ENCODE data around the gene TDRD9.
"Not testable (repeated sequence)": the region's sequence is repeated elsewhere in the genome, so short reads cannot be mapped to it uniquely, and the experiment has no call there.

Gene TDRD9

DNA sequence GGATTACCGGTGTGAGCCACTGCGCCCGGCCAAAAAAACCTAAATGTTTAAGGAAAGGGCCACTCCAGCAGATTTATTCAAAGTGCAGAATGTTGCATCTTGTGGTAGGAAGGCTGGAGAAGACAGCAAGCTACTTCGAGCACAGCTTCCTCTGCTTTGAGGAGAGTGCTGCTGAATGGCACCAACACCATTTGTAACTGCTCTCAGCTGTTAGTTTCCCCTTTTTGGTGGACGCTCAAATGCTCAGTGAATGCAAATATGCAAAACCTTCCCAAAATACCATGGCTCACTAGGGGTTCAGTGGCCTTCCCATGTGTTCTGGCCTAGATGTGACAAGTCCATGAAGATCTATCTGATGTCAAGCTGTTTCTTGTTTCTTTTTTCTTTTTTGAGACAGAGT, 2.9 kb upstream of the TDRD9 start:
- no peak for DNase-seq

DNA sequence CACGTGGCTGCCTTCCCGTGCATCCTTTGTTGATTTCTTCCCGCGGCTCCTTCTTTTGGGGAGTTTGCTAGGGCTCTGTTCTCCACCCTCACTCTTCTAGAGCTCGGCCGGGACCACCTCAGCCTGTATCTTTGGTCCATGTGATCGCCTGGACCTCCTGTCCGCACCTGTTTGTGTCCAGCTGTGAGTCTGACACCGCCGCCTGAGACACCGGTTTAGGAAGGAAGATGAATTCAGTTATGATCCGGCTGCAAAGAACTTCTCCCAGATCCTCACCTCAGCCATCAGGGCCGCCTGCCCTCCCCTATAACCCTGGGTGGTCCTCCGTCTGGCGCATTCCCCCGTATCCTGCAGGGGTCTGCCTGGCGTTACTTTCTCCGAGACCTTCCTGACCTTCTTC, 690 bp upstream of the TDRD9 start:
- no peak for DNase-seq

DNA sequence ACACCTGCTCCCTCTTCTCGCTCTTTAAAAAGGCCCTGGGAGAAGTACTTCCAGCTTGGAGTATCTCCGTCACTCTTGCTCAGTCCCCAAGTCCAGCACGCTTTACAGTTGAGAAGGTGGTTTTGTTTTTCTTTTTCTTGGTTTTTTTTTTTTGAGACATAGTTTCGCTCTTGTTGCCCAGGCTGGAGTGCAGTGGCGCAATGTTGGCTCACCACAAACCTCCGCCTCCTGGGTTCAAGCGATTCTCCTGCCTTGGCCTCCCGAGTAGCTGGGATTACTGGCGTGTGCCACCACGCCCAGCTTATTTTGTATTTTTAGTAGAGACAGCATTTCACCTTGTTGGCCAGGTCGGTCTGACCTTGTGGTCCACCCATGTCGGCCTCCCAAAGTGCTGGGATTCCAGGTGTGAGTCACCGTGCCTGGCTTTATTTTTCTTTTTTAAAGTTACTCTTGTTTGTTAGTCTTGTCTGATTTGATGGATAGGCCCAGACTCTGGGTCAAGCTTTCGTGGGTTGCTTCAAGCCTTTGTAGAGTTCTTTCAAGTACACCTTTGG, 1.9 kb downstream of the TDRD9 start:
- DNase-seq: no peak

DNA sequence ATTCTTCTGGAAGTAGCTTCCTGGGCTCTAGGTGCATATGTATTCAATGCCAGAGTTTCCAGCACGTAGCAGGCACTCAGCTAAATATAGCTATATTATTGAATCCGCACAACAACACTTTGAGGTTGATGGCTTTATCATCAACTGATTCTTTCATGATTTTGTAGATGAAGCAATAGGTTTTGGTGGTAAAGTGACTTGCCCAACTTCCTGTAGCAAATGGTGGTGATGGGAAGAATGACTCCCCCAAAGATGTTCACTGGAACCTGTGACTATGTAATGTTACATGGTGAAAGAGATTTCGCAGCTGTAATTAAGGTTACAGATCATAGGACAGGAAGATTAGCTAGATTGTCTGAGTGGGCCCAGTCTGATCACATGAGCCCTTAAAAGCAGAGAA, 3.2 kb downstream of the TDRD9 start:
- no peak for DNase-seq

DNA sequence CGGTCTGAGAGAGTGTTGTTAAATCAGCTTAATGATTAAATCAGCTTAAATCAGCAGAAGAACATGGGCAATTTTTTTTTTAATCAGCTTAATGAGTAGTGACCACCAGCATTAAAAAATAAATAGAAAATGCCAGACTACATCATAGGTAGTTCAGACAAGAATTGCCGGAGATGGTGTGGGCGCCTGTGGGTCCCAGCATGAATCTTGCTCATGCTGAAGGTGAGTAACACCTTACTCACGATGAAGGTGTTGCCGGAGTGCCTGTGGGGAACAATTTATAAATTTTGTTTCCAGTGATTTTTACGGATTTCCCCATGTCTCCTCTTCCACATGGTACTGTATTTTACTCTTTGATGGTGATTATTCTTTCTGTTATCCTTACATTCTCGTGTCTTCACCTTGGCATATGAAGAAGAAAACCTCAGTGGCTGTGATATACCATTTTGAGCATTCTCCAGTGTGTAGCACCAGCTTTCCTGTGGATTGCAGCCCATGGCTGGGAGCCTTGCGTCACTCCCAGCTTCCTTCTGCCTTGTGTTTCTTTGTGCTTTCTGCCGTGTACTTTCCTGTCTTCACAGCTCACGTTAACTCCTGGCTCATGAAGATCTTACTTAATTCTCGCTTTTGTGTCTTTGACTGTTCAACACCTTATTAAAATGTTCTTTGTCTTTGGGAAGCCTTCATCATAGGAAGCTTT, 4.7 kb downstream of the TDRD9 start:
- DNase-seq: no peak

DNA sequence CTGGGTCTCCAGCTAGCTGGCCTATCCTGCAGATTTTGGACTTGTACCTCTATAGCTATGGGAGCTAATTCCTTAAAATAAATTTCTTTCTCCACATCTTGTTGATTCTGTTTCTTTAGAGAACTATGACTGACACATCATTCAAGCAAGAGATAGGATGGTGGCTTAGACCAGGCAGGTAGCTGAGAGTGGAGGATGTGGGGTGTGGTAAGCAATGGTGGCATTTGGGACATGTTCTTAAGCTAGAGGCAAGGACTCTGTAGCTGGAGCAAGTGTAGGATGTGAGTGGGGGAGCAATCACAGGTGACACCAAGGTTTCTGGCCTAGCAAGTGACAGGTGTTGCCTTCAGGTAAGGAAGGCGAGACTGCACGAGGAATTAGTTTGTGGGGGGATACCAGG, 6.8 kb downstream of the TDRD9 start:
- DNase-seq: no peak

DNA sequence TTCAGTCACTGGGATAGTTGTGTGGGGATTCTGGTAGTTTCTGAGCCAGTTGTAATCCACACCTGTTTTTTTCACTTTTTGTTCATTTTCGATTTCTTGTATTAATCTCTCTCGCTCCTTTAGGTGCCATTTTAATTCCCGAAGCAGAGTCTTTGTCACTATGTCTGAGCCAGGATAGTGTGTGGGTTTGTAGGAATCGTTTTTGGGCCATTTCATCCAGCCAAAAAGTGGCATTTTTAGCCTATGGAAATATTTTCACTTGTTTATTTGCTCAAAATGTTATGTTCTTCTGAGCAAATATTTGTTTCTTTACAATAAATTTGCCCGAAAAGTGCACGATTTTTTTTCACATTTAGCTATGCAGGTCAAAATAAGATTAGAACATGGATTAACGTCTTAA, 13.2 kb downstream of the TDRD9 start:
- DNase-seq: no peak

DNA sequence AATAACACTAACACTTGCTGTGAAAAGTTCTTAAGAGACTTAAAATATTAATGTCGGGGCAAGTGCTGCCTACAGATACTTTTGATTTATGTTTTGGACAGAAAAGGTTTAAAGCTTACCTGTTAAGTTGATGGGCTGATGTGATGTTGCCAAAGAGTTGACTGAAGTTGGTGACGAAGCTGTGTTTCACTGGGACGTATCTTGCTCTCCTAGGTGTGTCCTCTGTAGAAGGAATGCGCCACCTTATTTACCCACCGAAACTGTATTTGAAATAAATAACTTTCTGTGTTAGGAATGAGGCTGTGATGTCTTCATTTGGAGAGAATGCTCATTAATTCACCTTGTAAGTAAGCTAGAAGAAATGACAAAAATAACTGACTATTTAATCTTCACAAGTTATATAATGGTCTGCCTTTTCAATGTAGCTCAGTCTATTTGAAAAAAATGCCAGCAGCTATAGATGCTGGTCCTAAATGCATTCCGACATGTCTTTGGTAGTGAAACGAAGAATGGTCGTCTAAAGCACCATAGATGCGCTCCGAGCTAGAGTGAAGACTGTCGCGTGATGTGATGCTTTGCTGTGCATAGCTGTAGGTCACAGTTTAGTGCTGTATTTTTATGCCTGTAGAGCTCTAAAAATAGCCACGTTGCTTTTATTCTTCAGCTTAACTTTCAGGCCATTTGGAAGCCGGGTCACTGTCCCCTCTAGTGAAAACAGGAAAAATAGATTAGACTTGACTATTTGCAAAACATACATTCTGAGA, 13.9 kb downstream of the TDRD9 start, which contains the start of gene RD3L:
Gene RD3L (minus strand): TSS at position 557 of the 764 bp plus-strand sequence. CDS start 834 bp downstream, outside the sequence.
- no peak for DNase-seq

DNA sequence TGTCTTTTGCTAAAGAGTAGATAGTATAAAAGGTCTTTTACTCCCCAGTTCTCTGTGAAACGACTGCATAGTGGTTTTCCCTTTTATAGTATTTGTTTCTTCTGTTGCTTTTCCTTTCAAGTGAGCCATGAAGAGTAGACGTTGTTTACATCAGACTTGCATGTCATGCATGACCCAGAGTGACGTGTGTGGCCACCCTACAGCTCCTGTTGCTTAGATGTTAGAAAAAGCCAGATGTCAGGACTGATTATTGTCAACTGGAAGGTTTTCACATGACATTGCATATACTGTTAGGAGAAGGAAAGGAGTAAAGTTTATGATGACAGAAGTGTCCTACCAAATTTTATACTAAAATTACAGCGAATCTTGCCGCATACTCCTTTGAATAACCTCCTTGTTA, 15.4 kb downstream of the TDRD9 start:
- DNase-seq: no peak

DNA sequence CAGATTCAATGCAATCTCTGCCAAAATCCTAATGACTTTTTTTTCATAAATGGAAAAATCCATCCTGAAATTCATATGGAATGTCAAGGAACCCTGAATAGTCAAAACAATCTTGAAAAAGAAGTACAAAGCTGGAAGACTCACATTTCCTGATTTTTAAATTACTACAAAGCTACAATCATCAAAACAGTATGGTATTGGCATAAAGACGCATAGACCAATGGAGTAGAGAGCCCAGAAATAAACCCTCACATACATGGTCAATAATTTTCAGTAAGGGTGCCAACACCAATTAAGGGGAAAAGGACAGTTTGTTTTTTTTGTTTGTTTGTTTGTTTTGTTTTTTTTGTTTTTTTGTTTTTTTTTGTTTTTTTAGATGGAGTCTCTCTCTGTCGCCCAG, 18.7 kb downstream of the TDRD9 start:
- DNase-seq: no peak

DNA sequence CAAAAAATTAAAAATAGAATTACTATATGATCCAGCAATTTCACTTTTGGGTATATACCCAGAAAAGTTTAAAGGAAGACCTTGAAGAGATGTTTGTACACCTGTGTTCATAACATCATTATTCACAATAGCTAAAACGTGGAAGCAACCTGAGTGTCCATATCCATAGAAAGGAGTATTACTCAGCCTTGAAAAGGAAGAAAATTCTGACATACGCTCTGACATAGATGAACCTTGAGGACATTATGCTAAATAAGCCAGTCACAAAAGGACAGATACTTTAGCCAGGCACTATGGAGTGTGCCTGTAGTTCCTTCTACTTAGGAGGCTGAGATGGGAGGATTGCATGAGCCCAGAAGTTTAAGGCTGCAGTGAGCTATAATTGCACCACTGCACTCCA, 20.2 kb downstream of the TDRD9 start:
- DNase-seq: no peak

DNA sequence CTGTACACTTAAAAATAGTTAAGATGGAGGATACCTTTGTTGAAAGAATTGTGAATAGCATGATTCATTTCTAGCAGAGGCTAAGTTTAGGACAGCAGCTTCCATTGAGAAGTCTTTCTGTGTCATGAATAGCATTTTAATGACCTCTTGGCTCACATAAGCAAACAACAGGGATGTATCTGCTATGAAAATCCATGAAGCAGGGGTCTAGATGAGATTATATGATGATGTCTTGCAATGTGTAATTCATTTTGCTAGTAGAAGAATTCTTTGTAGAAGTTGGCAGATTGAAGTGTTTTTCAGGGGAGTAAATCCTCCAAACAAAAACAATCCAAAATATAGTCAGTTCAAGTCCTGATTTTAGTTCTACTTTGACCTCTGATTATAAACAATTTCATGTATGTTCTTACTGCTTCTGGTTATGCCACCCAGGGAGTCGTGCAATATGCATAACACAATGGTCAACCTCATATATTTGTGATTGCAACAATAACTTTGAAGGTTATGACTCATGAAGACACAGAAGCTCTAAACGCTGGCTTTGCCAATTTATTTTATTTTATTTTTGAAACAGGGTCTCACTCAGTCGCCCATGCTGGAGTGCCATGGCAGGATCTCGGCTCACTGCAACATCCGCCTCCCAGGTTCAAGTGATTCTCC, 21.0 kb downstream of the TDRD9 start:
- DNase-seq: no peak

DNA sequence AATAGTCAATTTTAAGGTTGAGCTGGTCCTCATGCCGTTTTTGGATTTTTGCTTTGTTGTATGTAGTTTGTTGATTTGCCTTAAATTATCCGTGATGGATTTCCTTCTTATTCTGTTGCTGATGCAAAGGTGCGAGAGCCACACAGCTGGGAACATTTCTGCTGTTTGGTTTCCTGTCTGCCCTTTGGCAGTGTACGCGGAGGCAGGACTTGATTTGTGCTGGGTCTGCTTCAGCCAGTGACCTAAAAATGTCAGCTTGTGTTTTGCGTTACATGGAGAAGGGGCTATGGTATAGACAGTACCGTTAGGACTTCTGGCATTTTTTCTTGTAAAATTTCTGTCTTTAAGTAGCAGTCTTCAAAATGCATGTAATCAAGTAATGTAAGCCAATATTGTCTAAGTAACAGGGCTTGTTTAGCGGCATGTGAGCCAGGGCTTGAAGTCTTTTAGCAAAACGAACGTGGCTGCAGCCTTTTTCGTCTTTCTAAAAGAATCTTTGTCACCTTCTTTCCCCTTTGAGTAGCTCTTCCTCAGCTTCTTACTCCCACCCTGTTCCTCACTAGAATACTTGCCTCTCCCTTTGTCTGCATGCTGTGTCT, 32.3 kb downstream of the TDRD9 start:
- DNase-seq: no peak

DNA sequence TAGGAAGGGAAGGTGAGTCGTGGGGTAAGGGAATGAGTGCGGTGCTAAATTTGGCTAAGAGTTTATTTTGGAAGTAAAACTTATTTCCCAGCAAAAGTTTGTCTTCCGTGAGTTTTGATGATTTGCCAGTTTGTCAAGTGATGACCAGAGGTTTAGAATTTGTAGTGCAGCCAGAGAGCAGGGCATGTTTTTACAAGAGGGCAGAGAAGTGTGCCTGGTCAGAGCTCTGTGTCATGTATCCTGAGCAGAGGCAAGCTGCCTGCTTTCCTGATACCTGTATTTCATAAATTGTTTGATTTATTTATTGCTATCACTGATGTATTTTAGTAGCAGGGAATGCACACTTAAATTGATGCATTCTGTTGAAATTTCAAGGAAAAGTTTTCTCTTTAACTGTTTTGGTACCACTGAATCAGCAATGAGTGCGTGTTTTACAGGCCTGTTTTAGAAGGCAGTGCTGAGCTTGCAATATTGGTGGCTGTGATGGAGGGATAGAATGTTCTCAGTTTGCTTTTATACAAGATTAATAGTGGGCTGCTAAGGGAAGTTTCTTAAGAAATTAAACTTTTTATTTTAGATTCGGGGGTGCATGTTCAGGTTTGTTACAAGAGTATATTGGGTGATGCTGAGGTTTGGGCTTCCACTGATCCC, 33.8 kb downstream of the TDRD9 start:
- DNase-seq: no peak

DNA sequence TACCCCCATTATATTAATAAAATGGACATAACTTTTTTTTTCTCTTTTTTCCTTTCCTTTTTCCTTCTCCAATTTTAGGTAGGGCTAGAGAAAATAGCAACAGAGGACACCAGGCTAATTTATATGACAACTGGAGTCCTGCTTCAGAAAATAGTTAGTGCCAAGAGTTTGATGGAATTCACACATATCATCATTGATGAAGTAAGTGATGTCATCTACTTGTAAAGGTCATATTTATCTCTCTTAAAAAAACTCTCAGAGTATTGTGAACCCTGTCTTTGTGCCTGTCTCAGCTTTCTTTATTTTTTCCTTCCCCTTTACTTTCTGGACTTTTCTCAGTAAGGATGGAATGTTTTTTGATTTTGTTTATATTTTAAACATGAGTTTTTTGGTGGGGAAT, 38.4 kb downstream of the TDRD9 start:
- DNase-seq: no peak

DNA sequence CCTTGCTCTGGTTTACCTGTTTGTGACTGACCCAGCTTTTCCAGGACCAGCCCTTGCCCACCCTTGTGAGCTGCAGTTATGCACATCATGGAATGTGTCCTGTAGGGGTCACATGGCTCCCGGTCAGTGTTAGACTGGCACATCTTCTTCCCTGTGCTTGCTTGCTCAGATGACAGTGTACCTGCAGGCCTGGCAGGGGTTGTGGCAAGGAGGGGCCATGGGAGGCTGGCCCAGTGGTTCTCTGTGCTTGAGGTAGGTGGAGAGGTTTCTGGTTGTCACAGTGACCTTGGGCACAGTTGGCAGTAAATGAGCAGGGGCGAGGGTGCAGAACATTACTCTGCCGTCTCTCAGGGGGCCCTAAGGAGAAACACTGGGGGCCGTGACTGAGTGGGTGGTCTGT, 41.7 kb downstream of the TDRD9 start:
- no peak for DNase-seq

DNA sequence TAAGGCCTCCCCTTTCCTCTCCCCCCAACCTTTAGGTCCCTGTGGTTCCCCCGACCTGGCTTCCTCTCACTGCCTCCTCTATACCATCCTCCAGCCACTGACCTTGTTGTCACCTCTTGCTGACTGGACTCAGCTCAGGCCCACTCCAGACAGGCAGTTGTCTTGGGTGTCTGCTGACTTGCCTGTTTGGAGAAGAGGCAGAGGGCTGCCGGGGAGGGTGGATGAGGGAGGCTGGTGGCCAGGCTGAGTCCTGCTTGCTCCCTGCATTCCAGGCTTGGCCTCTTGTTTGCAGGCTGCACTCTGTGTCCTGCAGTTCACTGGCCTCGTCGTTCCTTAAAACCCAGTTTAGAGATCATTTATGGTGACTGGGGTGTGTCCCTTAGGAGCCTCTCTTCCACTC, 45.1 kb downstream of the TDRD9 start:
- no peak for DNase-seq

DNA sequence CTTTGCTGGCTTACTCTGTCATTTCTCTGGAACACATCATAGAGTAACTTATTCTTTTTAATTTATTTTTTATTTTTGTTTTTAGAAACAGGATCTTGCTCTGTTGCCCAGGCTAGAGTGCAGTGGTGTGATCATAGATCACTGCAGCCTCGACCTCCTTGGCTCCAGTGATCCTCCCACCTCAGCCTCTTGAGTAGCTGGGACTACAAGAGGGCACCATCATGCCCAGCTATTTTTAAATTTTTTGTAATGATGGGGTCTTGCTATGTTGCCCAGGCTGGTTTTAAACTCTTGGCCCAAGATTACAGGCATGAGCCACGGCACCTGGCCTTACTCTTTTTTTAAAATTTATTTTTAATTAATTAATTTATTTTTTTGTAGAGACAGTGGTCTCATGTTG, 46.3 kb downstream of the TDRD9 start:
- no peak for DNase-seq

DNA sequence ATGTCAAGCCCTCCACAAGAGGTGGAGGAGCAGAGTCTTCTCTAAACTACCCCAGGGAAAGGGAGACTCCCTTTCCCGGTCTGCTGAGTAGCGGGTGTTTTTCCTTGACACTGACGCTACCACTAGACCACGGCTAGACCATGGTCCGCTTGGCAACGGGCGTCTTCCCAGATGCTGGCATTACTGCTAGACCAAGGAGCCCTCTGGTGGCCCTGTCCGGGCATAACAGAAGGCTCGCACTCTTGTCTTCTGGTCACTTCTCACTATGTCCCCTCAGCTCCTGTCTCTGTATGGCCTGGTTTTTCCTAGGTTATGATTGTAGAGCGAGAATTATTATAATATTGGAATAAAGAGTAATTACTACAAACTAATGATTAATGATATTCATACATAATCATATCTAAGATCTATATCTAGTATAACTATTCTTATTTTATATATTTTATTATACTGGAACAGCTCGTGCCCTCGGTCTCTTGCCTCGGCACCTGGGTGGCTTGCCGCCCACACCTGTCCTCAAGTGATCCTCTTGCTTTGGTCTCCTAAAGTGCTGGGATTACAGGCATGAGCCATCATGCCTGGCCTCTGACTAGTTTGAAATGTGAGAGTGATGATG, 52.5 kb downstream of the TDRD9 start:
- not testable (repeated sequence) for DNase-seq

DNA sequence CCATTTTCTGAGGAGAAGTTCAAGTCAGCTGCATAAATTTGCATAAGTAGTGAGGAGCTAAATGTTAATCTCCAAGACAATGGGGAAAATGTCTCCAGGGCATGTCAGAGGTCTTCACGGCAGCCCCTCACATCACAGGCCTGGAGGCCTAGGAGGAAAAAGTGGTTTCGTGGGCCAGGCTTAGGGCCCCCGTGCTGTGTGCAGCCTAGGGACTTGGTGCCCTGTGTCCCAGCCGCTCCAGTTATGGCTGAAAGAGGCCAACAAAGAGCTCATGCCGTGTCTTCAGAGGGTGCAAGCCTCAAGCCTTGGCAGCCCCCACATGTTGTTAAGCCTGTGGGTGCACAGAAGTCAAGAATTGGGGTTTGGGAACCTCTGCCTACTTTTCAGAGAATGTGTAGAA, 55.9 kb downstream of the TDRD9 start:
- no peak for DNase-seq

DNA sequence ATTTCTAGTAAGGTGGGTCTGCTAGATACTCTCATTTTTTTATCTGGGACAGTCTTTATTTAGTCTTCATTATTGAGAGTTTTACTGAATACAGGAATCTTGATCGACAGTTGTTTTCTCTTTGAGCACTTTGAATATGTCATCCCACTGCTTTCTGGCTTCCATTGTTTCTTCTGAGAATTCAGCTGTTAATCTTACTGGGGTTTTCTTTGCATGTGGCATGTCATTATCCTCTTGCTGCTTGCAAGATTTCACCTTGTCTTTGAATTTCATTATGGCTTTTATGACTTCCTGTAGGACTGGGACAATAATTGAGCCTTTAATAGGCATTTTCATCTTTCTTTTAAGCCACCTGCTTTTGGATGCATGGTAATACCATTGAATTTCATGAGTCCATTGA, 60.8 kb downstream of the TDRD9 start:
- DNase-seq: no peak

DNA sequence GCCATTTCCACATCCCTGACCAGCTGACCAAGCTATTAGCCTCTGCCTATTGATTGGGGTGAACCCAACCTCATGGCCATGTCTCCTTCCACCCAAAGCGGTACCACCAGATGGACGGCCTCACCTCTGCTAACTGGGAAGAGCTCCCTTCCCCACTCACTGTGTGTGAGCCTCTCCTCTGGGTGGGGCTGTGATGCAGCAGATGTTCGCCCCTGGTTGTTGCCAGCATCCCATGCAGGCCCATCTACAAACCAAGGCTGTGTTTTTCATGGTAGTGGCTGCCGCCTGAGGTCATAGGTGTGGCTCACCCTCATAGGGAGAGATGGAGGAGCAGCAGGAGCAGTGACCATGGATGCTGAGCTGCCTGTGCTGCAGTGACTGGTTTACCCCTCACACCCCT, 61.7 kb downstream of the TDRD9 start:
- no peak for DNase-seq
